Osteocyte (in vitro differentiated cells): ENCODE data around the gene TGFBR3. TPM values are rescaled to one million over a fixed set of nuclear protein-coding genes. Genes with fewer than 3 reads are reported as not detected.
A peak's percentile ranks its signal among the peaks of the same experiment; 100 is the strongest.

Experiments used
- DNase-seq: peaks from one replicate; pipeline ENCODE4 v3.0.0; 2021; ENCODE audit warnings: mixed read lengths; ENCODE audit not compliant: unreplicated experiment; ENCODE audit errors: extremely low spot score
- H3K27ac Mint-ChIP-seq: one replicate; pipeline ENCODE4 v1.8.0; 2021; ENCODE audit warnings: mild to moderate bottlenecking, mixed read lengths; ENCODE audit not compliant: unreplicated experiment
- H3K27me3 Mint-ChIP-seq: one replicate; pipeline ENCODE4 v1.8.0; 2021; ENCODE audit warnings: mixed read lengths; ENCODE audit not compliant: unreplicated experiment
- H3K36me3 Mint-ChIP-seq: one replicate; pipeline ENCODE4 v1.8.0; 2021; ENCODE audit warnings: mixed read lengths; ENCODE audit not compliant: unreplicated experiment
- H3K4me1 Mint-ChIP-seq: one replicate; pipeline ENCODE4 v1.8.0; 2021; ENCODE audit warnings: mixed read lengths; ENCODE audit not compliant: unreplicated experiment
- H3K4me3 Mint-ChIP-seq: one replicate; pipeline ENCODE4 v1.8.0; 2021; ENCODE audit warnings: mild to moderate bottlenecking, moderate library complexity, mixed read lengths; ENCODE audit not compliant: unreplicated experiment
- H3K9me3 Mint-ChIP-seq: one replicate; pipeline ENCODE4 v1.8.0; 2021; ENCODE audit warnings: mixed read lengths; ENCODE audit not compliant: unreplicated experiment
- total RNA-seq: library from RNA; stranded (reverse); gene quantifications from 2 replicates; pipeline ENCODE4 v1.2.1, GENCODE V29; 2021
- TF ChIP-seq, protein P1 (sequence below): fragments of 200-600 bp; sonication (generic); IDR thresholded peaks from 2 replicates; pipeline ENCODE4 v1.5.0; 2021; ENCODE audit warnings: antibody characterized with exemption, mild to moderate bottlenecking, moderate library complexity

TGFBR3 gene
- total RNA-seq, 1 donor from 2014 or later, result 14.1 TPM

DNA sequence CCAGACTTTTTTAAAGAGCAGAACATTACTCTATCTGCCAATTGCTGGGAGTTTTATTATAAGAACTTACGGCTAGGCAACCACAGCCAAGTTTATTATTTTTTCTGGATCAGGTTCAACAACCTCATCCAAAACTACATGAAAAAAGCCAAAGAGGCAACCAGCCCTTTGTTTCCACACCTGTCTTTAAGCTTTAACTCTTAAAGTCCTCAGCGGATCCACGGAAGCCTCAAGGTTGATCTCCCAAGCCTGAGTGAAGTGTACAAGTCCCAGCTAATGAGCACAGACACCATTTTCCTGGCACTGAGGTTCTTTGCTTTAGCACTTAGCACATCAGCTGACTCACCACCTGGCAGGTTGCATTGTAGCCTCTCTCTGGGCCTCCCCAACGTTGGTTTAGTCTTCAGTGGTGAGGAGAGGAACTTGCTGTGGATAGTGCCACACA is 143.1 kb downstream of the TGFBR3 start:
- Mint-ChIP-seq H3K27ac (no peak overlapping the region), H3K27me3 (no peaks in the 10 kb centered on the region), H3K4me1 (peaks cover 45% of the 10 kb centered on the region), H3K36me3 (peaks cover 27% of the 10 kb centered on the region), H3K4me3 (no peak overlapping the region), H3K9me3 (peaks cover 17% of the 10 kb centered on the region)
- TF ChIP-seq, protein P1, sequence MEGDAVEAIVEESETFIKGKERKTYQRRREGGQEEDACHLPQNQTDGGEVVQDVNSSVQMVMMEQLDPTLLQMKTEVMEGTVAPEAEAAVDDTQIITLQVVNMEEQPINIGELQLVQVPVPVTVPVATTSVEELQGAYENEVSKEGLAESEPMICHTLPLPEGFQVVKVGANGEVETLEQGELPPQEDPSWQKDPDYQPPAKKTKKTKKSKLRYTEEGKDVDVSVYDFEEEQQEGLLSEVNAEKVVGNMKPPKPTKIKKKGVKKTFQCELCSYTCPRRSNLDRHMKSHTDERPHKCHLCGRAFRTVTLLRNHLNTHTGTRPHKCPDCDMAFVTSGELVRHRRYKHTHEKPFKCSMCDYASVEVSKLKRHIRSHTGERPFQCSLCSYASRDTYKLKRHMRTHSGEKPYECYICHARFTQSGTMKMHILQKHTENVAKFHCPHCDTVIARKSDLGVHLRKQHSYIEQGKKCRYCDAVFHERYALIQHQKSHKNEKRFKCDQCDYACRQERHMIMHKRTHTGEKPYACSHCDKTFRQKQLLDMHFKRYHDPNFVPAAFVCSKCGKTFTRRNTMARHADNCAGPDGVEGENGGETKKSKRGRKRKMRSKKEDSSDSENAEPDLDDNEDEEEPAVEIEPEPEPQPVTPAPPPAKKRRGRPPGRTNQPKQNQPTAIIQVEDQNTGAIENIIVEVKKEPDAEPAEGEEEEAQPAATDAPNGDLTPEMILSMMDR, result no peak
- no peak for DNase-seq

DNA sequence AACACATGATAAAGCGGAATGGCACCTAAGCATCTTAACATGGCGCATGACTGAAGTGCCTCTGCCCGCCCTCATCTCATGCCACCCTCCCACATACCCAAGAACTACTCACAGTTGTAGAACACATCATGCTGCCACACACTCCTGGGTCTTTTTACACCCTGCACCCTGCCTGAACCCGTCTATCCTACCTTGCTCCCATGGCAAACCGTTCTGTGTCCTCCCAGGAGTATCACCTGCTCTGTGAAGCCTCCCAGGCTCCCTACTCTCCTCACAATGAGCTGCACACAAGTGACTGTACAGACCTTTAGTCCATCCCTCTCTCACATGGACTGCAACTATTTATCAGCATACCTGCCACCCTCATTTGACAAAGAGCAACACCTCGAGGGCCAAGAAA is 144.0 kb downstream of the TGFBR3 start:
- H3K9me3 Mint-ChIP-seq, result peaks cover 12% of the 10 kb centered on the region
- no peaks in the 10 kb centered on the region for H3K27me3 Mint-ChIP-seq
- H3K36me3 Mint-ChIP-seq, result peaks cover 19% of the 10 kb centered on the region
- H3K4me1 Mint-ChIP-seq, result peaks cover 54% of the 10 kb centered on the region
- no peak overlapping the region for H3K27ac Mint-ChIP-seq
- DNase-seq, result no peak
- H3K4me3 Mint-ChIP-seq, result no peak overlapping the region
- TF ChIP-seq, protein P1, result no peak

DNA sequence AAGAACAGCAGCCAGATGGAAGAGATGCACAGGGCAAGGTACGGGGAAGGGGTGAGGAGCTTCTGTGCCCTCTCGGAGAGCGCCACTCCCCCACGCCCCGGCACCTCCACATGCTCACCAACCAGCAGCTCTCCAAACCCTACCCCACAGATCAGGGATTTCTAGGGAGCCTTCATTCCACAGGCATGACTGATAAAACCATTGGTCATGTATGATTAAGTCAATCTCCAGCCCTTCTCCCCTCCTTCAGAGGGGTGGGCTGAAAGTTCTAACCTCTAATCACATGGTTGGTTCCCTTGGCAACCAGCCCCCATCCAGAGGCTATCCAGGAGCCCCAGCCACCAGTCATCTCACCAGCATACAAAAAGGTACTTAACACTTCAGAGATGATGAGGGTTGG is 144.7 kb downstream of the TGFBR3 start:
- H3K36me3 Mint-ChIP-seq, result peaks cover 15% of the 10 kb centered on the region
- peaks cover 7% of the 10 kb centered on the region for H3K9me3 Mint-ChIP-seq
- TF ChIP-seq, protein P1, result no peak
- H3K4me3 Mint-ChIP-seq, result no peak overlapping the region
- no peak for DNase-seq
- no peaks in the 10 kb centered on the region for H3K27me3 Mint-ChIP-seq
- no peak overlapping the region for H3K27ac Mint-ChIP-seq
- H3K4me1 Mint-ChIP-seq, result peaks cover 59% of the 10 kb centered on the region

DNA sequence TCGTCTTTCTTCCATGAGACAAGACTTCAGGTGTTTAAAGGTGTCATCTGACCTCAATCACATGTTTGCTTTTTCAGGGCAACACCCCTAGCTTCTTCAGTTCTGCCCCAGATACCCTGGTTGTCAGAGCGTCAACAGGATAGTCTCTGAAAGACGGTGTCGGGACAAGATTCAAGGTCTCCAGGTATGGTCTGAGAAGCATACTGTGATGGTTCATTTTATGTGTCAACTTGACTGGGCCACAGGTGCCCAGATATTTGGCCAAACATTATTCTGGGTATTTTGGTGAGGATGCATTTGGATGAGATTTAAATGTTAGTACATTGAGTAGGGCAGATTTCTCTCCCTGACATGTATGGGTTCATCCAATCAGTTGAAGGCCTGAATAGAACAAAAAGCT is 148.3 kb downstream of the TGFBR3 start:
- H3K4me3 Mint-ChIP-seq, result no peak overlapping the region
- no peaks in the 10 kb centered on the region for H3K27me3 Mint-ChIP-seq
- peaks cover 6% of the 10 kb centered on the region for H3K9me3 Mint-ChIP-seq
- H3K36me3 Mint-ChIP-seq, result peaks cover 12% of the 10 kb centered on the region
- H3K4me1 Mint-ChIP-seq, result peaks cover 65% of the 10 kb centered on the region
- H3K27ac Mint-ChIP-seq, result peak overlapping the region; percentile 94
- TF ChIP-seq, protein P1, result no peak
- DNase-seq, result no peak

DNA sequence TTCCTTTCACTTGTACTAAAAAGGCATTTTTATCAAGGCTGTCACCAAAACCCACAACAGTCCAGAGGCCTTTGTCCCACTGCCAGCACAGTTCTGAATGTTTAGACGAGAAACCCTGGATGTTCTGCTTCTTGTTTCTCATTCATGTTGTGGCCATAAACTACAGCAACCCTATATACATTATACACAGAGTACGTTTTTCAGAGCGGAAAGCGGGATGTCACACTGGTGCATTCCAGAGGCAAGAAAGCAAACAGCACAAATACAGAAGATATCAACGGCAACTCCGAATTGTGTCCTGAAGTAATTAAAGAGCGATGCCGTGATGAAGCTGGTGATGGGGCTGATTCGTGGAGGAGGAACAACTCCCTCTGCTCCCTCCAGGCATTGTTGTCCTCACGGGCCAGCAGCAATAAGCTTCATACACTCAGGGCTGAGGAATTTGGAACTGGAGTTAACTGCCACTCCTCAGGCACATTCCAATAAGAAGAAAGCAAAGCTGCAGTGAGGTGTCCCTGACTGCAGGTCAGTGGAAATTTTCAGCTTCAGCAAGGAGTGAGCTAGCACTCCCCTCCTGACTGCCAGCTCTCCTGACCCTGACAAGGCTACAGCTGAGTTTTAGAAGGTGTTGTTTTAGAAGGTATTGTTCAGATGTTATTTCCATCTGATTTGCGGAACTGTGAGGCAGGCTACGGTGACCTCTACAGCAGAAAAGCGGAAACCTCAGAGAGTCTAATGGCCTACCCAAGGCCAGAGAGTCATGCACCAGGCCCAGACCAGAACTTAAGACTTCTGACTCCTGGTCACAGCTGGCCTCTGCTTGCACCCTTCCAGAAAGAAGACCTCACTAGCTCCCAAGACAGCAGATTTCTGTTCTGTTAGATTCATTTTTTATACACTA is 149.0 kb downstream of the TGFBR3 start:
- Mint-ChIP-seq H3K27me3 (no peaks in the 10 kb centered on the region), H3K27ac (peak overlapping the region; percentile 94), H3K9me3 (peaks cover 6% of the 10 kb centered on the region), H3K36me3 (peaks cover 9% of the 10 kb centered on the region), H3K4me3 (peak overlapping the region; percentile 61), H3K4me1 (peaks cover 66% of the 10 kb centered on the region)
- DNase-seq, result no peak
- TF ChIP-seq, protein P1, result no peak
